HEK293 (cell line): ENCODE results near the gene GNL2.

Experiments
- CTCF ChIA-PET: fragments of 350-600 bp; formaldehyde crosslinking; extraction: SDS; loops from one replicate; lab custom pipeline; 2021; ENCODE audit warnings: antibody characterized with exemption; lab: Yijun Ruan, JAX
- POLR2A ChIA-PET: fragments of 300-600 bp; formaldehyde crosslinking; extraction: SDS; loops from one replicate; lab custom pipeline; 2020; ENCODE audit warnings: antibody characterized with exemption, inconsistent platforms; lab: Yijun Ruan, JAX
- H3K27ac ChIP-seq: fragments of 200-500 bp; sonication (Bioruptor generic); 2 replicates; pipeline ENCODE4 v1.5.1; 2014; ENCODE audit warnings: low read depth, low read length, control low read depth, inconsistent platforms; ENCODE audit errors: extremely low read depth
- H3K36me3 ChIP-seq, 2 experiments: fragments of 200-500 bp in 1 of 2; sonication (Bioruptor generic) in 1 of 2; 1 replicate in 1 of 2; 2 replicates in 1 of 2; pipeline ENCODE4 v1.5.1; 2014 to 2017; ENCODE audit warnings: inconsistent platforms in 2 of 2, low read length in 2 of 2; ENCODE audit not compliant: control insufficient read depth in 2 of 2, insufficient read depth in 1 of 2
- H3K4me1 ChIP-seq: fragments of 200-500 bp; sonication (Bioruptor generic); 2 replicates; pipeline ENCODE4 v1.5.1; 2014; ENCODE audit warnings: mild to moderate bottlenecking, low read length, inconsistent platforms; ENCODE audit not compliant: control insufficient read depth, insufficient read depth
- H3K4me3 ChIP-seq: 2 replicates; pipeline ENCODE4 v1.5.1; 2011; ENCODE audit warnings: low read depth, mild to moderate bottlenecking, control low read depth, low read length, moderate library complexity
- H3K9me3 ChIP-seq: fragments of 200-500 bp; sonication (Bioruptor generic); 2 replicates; pipeline ENCODE4 v1.5.1; 2014; ENCODE audit warnings: low read depth, low read length, inconsistent platforms; ENCODE audit not compliant: control insufficient read depth, insufficient read depth
- EGR2 ChIP-seq: fragments of 450-650 bp; formaldehyde crosslinking; IDR thresholded peaks from 2 replicates; pipeline ENCODE4 v1.5.1; 2016; ENCODE audit warnings: low read depth, missing biosample characterization, missing genetic modification characterization
- GLIS1 ChIP-seq: fragments of 450-650 bp; formaldehyde crosslinking; IDR thresholded peaks from 2 replicates; pipeline ENCODE4 v1.5.1; 2016; ENCODE audit warnings: missing biosample characterization, missing genetic modification characterization
- KLF9 ChIP-seq: fragments of 450-650 bp; formaldehyde crosslinking; IDR thresholded peaks from 2 replicates; pipeline ENCODE4 v1.5.1; 2016; ENCODE audit warnings: missing biosample characterization, missing genetic modification characterization, low read depth
- MEIS1 ChIP-seq: sonication (generic); formaldehyde crosslinking; IDR thresholded peaks from 2 replicates; pipeline ENCODE4 v1.8.1; 2022; ENCODE audit warnings: missing genetic modification reagents, mild to moderate bottlenecking, borderline replicate concordance
- SETDB1 ChIP-seq: IDR thresholded peaks from one replicate; pipeline ENCODE4 v1.6.1; 2017; ENCODE audit warnings: mild to moderate bottlenecking, low read length, moderate library complexity, mixed read lengths; ENCODE audit not compliant: insufficient read length
- SP3 ChIP-seq: fragments of 450-650 bp; formaldehyde crosslinking; IDR thresholded peaks from 2 replicates; pipeline ENCODE4 v1.5.1; 2016; ENCODE audit warnings: missing biosample characterization, missing genetic modification characterization
- ZFHX2 ChIP-seq: fragments of 450-650 bp; formaldehyde crosslinking; conservative IDR thresholded peaks from 2 replicates; pipeline ENCODE4 v1.5.1; 2016; ENCODE audit warnings: missing biosample characterization, missing genetic modification characterization
- ZNF10 ChIP-seq: fragments of 450-650 bp; formaldehyde crosslinking; IDR thresholded peaks from 2 replicates; pipeline ENCODE4 v1.5.1; 2017; ENCODE audit warnings: missing biosample characterization, missing genetic modification characterization
- ZNF114 ChIP-seq: fragments of 450-650 bp; formaldehyde crosslinking; IDR thresholded peaks from 2 replicates; pipeline ENCODE4 v1.5.0; 2017; ENCODE audit warnings: missing biosample characterization, missing genetic modification characterization
- ZNF211 ChIP-seq: fragments of 450-650 bp; formaldehyde crosslinking; IDR thresholded peaks from 2 replicates; pipeline ENCODE4 v1.5.1; 2016; ENCODE audit warnings: low read depth, missing biosample characterization, missing genetic modification characterization
- ZNF366 ChIP-seq: fragments of 450-650 bp; formaldehyde crosslinking; conservative IDR thresholded peaks from 2 replicates; pipeline ENCODE4 v1.5.1; 2016; ENCODE audit warnings: missing biosample characterization, missing genetic modification characterization
- ZNF521 ChIP-seq: fragments of 450-650 bp; formaldehyde crosslinking; IDR thresholded peaks from 2 replicates; pipeline ENCODE4 v1.5.1; 2017; ENCODE audit warnings: missing biosample characterization, mild to moderate bottlenecking, missing genetic modification characterization
- ZNF548 ChIP-seq: fragments of 450-650 bp; formaldehyde crosslinking; IDR thresholded peaks from 2 replicates; pipeline ENCODE4 v1.5.1; 2016; ENCODE audit warnings: missing biosample characterization, missing genetic modification characterization
- ZNF600 ChIP-seq: fragments of 450-650 bp; formaldehyde crosslinking; IDR thresholded peaks from 2 replicates; pipeline ENCODE4 v1.5.1; 2016; ENCODE audit warnings: missing biosample characterization, missing genetic modification characterization
- ZNF624 ChIP-seq: fragments of 450-650 bp; formaldehyde crosslinking; IDR thresholded peaks from 2 replicates; pipeline ENCODE4 v1.5.1; 2017; ENCODE audit warnings: missing biosample characterization, missing genetic modification characterization
- ZNF837 ChIP-seq: fragments of 450-650 bp; formaldehyde crosslinking; IDR thresholded peaks from 2 replicates; pipeline ENCODE4 v1.5.1; 2016; ENCODE audit warnings: missing biosample characterization, missing genetic modification characterization
- ZSCAN23 ChIP-seq: fragments of 450-650 bp; formaldehyde crosslinking; IDR thresholded peaks from 2 replicates; pipeline ENCODE4 v1.5.1; 2016; ENCODE audit warnings: missing biosample characterization, missing genetic modification characterization
- TF ChIP-seq, protein P1 (sequence below): fragments of 450-650 bp; formaldehyde crosslinking; conservative IDR thresholded peaks from 2 replicates; pipeline ENCODE4 v1.5.1; 2016; ENCODE audit warnings: low read depth, missing biosample characterization, missing genetic modification characterization
- TF ChIP-seq, protein P2 (sequence below): fragments of 450-650 bp; formaldehyde crosslinking; IDR thresholded peaks from 2 replicates; pipeline ENCODE4 v1.5.1; 2017; ENCODE audit warnings: missing biosample characterization, missing genetic modification characterization
- TF ChIP-seq, protein P3 (sequence below): fragments of 450-650 bp; formaldehyde crosslinking; IDR thresholded peaks from 2 replicates; pipeline ENCODE4 v1.5.1; 2016; ENCODE audit warnings: missing biosample characterization, missing genetic modification characterization, borderline replicate concordance
- TF ChIP-seq, protein P4 (sequence below): fragments of 450-650 bp; formaldehyde crosslinking; IDR thresholded peaks from 2 replicates; pipeline ENCODE4 v1.5.1; 2016; ENCODE audit warnings: missing biosample characterization, missing genetic modification characterization
- TF ChIP-seq, protein P5 (sequence below): fragments of 450-650 bp; formaldehyde crosslinking; IDR thresholded peaks from 2 replicates; pipeline ENCODE4; 2016; ENCODE audit warnings: missing biosample characterization, missing genetic modification characterization

Gene GNL2

DNA sequence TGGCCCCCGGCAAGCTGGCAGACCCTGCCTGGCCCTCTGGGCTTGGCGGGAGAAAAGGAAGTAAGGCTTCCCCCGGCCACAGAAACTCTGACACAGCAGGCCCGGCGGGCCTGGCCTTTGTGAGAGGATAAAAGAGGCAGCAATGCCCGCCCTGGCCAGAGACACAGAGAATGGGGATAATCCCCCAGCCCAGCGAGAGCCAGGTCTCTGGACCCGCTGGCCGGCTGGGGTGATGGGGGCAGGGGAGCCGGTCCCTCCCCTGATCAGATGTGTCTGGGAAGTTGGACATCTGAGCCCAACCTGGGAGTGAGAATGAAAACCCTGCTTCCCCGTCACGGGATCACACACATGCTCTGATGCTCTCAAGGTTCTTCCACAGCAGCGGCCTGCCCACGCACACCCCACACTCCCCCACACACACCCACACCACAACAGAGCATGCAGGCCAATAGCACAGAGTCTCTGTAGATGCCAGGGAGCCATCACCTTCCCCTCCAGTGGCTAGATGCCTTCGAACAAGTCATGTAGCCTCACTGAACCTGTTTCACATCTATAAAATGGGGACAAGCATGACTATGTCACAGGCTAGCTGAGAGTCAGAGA lies 34.8 kb upstream of the GNL2 start:
- CTCF ChIA-PET: interaction anchor here (0.9 kb wide), 1 partner anchor 9 kb away, joined by 3 read pairs; no protein-coding TSS in a partner anchor
- POLR2A ChIA-PET: interaction anchor here (0.6 kb wide), 2 partner anchors 171 to 1198 kb away, joined by 3 to 5 read pairs; no protein-coding TSS in a partner anchor
- no peak overlapping the region for H3K4me3 ChIP-seq

DNA sequence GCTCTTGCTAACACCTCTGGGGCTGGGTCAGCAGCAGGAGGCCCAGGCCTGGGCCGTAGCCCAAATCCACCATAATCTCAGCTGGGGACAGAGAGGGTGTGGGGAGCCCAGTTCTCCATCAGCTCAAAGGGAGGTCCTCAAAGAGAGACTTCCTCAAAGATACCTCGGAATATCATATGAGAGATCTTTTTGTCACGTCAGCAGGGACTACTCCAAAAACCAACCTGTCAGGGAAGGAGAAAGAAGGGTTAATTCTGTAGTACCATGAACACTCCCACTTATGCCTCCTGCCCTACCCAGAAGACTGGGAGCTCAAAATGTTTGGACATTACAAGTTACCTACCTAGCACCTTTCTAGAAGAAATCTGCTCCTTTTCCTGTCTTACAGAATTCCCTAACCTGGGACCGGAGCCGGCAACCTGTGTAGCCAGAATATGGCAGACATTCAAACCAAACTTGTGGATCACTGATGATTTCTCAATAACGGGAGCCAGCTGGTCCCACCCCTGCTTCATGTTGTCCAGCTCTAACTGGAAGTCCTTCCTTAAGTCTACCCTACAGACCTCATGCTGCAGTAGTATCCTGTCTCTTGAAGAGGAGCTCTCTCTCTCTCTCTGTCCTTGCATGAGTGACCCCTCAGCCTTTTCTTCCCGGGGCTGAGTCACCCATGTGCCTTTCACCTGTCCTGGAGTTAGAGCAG lies 34.1 kb upstream of the GNL2 start:
- Histone ChIP-seq H3K36me3 (no peaks in the 10 kb centered on the region), H3K4me1 (no peaks in the 10 kb centered on the region), H3K4me3 (no peak overlapping the region), H3K9me3 (no peaks in the 10 kb centered on the region), H3K27ac (no peak overlapping the region)
- POLR2A ChIA-PET: interaction anchor here (0.6 kb wide), 2 partner anchors 172 to 1198 kb away, joined by 3 to 5 read pairs; no protein-coding TSS in a partner anchor
- TF ChIP-seq, protein P1, sequence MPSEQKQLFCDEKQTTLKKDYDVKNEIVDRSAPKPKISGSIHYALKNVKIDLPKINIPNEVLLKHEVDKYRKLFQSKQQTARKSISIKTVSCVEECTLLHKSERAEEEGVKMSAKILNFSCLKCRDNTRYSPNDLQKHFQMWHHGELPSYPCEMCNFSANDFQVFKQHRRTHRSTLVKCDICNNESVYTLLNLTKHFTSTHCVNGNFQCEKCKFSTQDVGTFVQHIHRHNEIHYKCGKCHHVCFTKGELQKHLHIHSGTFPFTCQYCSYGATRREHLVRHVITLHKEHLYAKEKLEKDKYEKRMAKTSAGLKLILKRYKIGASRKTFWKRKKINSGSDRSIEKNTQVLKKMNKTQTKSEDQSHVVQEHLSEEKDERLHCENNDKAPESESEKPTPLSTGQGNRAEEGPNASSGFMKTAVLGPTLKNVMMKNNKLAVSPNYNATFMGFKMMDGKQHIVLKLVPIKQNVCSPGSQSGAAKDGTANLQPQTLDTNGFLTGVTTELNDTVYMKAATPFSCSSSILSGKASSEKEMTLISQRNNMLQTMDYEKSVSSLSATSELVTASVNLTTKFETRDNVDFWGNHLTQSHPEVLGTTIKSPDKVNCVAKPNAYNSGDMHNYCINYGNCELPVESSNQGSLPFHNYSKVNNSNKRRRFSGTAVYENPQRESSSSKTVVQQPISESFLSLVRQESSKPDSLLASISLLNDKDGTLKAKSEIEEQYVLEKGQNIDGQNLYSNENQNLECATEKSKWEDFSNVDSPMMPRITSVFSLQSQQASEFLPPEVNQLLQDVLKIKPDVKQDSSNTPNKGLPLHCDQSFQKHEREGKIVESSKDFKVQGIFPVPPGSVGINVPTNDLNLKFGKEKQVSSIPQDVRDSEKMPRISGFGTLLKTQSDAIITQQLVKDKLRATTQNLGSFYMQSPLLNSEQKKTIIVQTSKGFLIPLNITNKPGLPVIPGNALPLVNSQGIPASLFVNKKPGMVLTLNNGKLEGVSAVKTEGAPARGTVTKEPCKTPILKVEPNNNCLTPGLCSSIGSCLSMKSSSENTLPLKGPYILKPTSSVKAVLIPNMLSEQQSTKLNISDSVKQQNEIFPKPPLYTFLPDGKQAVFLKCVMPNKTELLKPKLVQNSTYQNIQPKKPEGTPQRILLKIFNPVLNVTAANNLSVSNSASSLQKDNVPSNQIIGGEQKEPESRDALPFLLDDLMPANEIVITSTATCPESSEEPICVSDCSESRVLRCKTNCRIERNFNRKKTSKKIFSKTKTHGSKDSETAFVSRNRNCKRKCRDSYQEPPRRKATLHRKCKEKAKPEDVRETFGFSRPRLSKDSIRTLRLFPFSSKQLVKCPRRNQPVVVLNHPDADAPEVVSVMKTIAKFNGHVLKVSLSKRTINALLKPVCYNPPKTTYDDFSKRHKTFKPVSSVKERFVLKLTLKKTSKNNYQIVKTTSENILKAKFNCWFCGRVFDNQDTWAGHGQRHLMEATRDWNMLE (tag by site-specific recombination): no peak
- TF ChIP-seq ZNF837 (tag by site-specific recombination) (no peak), KLF9 (tag by site-specific recombination) (no peak), MEIS1 (no peak), SETDB1 (no peak), ZNF521 (tag by site-specific recombination) (no peak), ZNF211 (tag by site-specific recombination) (no peak), ZFHX2 (no peak), SP3 (tag by site-specific recombination) (no peak), ZNF114 (tag by site-specific recombination) (no peak), ZNF600 (tag by site-specific recombination) (no peak), GLIS1 (tag by site-specific recombination) (no peak), ZNF624 (tag by site-specific recombination) (no peak), ZNF366 (tag by site-specific recombination) (no peak), ZSCAN23 (tag by site-specific recombination) (no peak), ZNF10 (tag by site-specific recombination) (no peak)
- TF ChIP-seq, protein P2, sequence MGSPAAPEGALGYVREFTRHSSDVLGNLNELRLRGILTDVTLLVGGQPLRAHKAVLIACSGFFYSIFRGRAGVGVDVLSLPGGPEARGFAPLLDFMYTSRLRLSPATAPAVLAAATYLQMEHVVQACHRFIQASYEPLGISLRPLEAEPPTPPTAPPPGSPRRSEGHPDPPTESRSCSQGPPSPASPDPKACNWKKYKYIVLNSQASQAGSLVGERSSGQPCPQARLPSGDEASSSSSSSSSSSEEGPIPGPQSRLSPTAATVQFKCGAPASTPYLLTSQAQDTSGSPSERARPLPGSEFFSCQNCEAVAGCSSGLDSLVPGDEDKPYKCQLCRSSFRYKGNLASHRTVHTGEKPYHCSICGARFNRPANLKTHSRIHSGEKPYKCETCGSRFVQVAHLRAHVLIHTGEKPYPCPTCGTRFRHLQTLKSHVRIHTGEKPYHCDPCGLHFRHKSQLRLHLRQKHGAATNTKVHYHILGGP (tag by site-specific recombination): no peak
- TF ChIP-seq, protein P3, sequence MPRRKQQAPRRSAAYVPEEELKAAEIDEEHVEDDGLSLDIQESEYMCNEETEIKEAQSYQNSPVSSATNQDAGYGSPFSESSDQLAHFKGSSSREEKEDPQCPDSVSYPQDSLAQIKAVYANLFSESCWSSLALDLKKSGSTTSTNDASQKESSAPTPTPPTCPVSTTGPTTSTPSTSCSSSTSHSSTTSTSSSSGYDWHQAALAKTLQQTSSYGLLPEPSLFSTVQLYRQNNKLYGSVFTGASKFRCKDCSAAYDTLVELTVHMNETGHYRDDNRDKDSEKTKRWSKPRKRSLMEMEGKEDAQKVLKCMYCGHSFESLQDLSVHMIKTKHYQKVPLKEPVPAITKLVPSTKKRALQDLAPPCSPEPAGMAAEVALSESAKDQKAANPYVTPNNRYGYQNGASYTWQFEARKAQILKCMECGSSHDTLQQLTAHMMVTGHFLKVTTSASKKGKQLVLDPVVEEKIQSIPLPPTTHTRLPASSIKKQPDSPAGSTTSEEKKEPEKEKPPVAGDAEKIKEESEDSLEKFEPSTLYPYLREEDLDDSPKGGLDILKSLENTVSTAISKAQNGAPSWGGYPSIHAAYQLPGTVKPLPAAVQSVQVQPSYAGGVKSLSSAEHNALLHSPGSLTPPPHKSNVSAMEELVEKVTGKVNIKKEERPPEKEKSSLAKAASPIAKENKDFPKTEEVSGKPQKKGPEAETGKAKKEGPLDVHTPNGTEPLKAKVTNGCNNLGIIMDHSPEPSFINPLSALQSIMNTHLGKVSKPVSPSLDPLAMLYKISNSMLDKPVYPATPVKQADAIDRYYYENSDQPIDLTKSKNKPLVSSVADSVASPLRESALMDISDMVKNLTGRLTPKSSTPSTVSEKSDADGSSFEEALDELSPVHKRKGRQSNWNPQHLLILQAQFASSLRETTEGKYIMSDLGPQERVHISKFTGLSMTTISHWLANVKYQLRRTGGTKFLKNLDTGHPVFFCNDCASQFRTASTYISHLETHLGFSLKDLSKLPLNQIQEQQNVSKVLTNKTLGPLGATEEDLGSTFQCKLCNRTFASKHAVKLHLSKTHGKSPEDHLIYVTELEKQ (tag by site-specific recombination): no peak
- TF ChIP-seq, protein P4, sequence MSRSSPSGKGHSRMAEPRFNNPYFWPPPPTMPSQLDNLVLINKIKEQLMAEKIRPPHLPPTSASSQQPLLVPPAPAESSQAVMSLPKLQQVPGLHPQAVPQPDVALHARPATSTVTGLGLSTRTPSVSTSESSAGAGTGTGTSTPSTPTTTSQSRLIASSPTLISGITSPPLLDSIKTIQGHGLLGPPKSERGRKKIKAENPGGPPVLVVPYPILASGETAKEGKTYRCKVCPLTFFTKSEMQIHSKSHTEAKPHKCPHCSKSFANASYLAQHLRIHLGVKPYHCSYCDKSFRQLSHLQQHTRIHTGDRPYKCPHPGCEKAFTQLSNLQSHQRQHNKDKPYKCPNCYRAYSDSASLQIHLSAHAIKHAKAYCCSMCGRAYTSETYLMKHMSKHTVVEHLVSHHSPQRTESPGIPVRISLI: no peak
- TF ChIP-seq, protein P5, sequence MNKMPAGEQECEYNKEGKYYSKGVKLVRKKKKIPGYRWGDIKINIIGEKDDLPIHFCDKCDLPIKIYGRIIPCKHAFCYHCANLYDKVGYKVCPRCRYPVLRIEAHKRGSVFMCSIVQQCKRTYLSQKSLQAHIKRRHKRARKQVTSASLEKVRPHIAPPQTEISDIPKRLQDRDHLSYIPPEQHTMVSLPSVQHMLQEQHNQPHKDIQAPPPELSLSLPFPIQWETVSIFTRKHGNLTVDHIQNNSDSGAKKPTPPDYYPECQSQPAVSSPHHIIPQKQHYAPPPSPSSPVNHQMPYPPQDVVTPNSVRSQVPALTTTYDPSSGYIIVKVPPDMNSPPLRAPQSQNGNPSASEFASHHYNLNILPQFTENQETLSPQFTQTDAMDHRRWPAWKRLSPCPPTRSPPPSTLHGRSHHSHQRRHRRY (tag by site-specific recombination): no peak
- CTCF ChIA-PET: interaction anchor here (0.9 to 1.5 kb wide), 3 partner anchors 8 to 26 kb away, joined by 3 to 5 read pairs (median 3); no protein-coding TSS in a partner anchor

More for the DNA sequence above, 34.8 kb upstream of the GNL2 start:
- Histone ChIP-seq H3K36me3 (no peaks in the 10 kb centered on the region), H3K27ac (no peak overlapping the region), H3K4me1 (no peaks in the 10 kb centered on the region), H3K9me3 (no peaks in the 10 kb centered on the region)
- peak; percentile 89 for TF ChIP-seq EGR2 (tag by site-specific recombination)
- TF ChIP-seq ZNF548: no peak
- peak; percentile 93 for TF ChIP-seq ZFHX2
